DMS53 treated with DMSO at 0.1 percent for 48 hours (cell line): ENCODE results near the gene CHRNB2.
A peak's percentile ranks its signal among the peaks of the same experiment; 100 is the strongest.

ENCODE experiments used
- DNase-seq: peaks from one replicate; lab custom pipeline; 2025; ENCODE audit not compliant: unreplicated experiment; lab: John Stamatoyannopoulos, UW

Gene CHRNB2

DNA sequence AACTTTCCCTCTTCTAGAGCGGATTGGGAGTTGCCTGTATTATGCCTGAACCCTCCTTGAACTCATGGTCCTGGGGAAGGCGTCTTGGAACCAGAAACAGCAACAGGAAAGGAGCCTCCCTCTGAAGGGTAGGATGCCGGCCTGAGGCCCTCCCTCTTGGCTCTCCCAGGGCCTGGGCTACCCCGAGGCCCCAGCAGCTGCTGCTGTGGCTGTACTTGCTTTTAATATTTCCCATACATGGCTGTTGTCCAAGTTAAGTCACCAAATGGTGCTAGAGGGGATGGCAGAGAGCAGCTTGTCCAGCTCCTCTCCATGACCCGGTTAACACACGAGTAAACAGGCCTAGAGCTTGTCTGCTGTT, 10.5 kb downstream of the CHRNB2 start:
- DNase-seq: no peak

DNA sequence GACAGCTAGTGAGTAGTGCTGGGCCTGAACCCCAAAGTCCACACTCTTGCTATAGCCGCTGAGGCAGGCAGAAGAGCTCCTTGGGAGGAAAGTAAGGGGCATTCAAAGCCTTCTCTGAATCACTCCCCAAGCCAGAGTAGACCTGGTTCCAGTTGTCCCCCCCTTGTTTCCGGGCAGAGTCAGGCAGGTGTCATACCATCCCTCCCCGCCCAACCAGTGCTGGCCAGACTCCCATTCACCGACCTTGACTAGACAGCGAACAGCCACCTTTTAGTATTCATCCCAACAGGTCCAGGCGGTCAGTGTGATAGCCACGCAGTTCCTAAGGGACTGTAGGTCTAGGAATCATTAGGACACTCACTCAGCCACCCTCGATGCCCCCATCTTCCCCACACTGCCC, 11.8 kb downstream of the CHRNB2 start:
- DNase-seq: no peak

DNA sequence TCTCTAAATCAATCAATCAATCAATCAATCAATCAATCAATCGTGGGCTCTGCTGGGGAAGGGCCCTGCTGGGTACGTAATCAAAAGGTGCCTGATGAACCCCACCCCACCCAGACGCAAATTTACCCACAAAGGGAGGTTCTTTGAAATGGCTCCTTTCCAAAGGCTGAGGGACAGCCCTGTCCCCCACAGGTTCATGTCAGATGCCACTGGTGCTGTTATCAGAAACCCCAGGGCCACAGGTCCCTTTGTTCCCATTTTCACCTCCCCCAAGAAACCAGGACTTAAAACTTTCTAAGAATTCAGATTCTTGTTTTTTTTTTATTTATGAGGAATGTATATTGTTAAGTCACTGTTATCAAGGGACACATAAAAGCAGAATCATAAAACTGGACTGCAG, 14.2 kb downstream of the CHRNB2 start:
- no peak for DNase-seq

DNA sequence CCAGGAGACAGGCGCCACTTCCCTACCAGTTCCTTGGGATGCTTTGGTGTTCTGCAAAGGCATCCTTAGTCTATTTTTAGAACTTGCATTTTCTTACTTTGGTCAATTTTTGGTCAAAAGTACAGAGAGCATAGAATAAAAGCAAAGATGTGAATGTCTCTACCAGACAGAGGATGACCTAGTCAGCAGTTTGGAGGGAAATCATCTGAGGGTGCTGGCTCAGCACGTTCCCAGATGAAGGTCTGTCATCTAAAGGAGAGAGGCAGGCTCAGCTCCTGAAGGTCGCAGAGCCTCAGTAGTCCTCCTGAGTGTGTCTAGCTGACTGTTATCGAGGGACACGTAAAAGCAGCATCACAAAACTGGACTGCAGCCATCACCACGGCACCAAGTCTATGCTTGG, 15.3 kb downstream of the CHRNB2 start:
- no peak for DNase-seq

DNA sequence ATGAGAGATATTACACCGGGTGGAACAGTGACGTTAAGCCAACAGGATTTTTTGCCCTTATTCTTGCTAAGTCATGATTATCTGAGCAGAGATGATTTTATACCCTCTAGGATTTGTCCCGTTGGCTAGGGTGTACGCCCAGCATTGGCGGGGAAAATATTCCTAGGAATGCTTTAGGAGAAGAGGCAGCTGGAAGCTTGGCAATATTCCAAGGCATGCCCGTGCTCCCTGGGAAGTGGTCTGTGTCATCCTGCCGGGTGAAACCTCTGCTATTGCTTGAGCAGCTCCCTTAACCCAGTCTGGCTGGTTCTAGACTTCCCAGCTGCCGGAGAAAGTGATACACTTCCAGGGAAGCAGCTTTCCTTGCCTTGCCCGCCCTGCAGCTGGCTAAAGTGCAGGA, 16.2 kb downstream of the CHRNB2 start:
- no peak for DNase-seq

DNA sequence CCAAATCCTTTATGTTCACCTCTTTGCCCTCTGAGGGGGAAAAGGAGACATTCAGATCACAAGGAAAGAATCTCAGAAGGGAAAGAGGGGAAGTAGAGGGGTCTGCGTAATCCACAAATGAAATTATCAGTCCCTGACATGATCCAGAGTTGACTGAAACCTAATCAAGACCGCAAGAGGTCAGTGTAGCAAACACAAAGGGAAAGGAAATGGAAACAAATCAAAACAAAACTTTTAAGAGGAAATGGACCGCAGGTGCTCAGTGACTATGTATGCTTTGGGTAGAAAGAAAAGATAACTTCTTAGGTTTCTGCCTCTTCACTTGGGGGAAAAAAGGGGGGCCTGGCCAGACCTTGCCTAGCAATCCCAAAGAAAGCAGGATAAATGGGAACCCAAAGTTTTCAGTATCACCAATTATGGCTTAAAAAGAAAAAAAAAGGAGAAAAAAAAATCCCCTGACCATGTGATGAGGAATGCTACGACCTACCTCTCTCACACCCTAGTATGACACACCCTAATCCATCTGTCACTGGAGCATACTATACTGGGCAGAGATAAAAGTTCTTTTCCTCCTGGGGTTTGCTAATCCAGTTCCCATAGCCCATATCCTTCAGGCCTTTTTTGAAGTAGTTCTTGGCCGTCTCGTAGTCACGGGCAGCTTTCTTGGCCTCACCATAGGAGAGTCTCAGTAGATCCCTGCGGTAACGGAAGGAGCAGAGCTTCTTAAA, 16.9 kb downstream of the CHRNB2 start:
- DNase-seq: no peak

DNA sequence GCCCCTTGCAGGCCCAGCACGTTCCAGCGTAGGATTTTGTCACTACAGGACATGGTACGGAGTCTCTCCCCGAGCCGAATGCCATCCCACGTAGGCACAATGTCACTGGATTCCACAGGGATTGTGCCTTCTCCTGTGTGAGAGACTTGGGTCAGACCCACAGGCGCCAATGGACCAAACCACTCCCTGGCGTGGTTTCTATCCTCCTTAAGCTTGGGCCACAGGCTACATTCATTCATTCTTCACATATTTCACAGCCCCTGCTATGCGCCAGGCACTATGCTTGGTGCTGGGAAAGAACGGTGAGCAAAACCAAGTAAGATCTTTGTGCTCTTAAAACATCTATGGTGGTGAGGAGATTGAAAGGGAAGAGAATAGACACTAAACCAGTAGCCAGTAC, 18.7 kb downstream of the CHRNB2 start:
- DNase-seq: no peak

DNA sequence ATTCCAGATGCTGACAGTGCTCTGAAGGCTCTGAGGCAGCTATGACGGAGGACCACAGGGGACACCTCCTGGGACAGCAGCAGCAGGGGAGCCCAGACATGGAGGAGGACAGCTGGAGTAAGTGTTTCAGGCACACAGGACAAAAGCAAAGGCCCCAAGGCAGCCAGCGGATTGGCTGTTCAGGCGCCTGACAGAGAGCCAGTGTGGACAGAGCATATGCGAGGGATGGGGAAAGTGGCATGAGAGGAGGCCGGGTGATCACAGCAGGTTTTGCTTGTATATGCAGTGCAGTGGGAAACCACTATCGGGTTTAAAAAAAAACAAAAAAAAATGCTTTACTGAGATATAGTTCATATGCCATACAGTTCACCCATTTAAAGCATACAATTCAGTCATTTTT, 19.1 kb downstream of the CHRNB2 start:
- no peak for DNase-seq

DNA sequence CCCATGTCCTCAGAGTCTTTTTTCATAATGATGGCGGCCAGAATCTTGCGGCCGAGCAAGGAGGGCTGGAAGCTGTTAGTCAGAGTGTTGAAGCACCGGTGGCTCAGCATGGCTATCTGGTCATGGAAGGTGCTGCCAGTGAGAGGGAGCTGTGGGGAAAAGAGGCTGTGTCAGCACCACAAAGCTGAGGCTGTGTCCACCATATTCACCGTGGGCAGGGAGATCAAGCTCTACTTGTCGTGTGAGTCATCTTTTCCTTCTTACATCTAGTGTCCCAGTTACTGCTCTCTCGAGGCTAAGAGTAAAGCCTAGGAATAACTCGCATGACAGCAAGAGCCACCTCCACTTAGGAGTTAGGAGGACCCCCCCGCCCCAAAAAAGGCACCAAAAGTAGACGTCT, 22.2 kb downstream of the CHRNB2 start:
- DNase-seq: no peak

DNA sequence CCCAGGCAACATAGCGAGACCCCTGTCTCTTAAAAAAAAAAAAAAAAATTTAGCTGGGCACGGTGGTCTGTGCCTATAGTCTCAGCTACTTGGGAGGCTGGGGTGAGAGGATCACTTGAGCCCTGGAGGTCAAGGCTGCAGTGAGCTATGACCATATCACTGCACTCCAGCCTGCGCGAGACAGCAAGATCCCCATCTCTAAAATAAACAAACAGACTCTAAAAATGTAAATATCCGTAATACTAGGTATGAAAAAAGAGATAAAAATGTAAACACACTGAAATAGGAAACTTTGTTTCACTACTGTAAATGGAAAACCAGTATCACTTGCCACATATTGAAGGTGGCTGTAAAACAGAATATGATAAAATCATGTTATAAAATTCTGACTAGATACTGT, 23.2 kb downstream of the CHRNB2 start:
- DNase-seq: no peak

DNA sequence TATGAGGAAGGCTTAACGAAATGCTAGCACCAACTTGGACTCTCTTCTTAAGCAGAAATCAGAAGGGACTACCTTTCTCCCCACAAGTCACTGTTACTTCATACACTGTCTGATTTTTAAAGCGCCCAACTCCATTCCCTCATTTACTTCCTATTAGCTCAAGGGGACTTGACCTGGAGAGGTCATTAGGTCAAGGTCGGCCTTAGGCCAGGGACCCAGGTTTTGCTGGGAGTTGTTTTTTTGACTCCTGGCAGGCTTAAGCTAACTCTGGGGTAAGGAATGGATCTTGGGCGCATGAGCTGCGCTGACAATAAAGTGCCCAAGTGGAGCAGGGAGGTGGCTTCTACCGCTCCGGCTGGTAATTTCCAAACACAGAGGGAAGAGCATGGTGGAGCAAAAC, 23.6 kb downstream of the CHRNB2 start:
- no peak for DNase-seq

DNA sequence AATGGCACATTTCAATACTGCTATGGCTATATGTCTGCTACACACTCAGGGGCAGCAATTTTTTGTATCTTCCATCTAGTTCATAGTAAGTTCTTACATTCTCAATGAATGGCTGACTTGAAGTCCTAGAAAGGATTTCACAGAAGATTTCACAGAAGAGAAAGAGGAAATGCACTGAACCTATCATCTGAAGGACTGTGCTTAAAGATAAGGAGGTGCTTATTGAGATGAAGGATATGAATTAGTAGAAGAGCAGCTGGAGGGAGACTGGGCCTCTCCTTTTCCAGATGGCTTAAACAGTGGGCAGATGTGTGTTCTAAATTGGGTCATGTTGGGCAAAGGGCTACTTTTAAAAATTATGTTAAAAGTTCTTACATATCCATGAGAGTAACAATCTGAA, 25.8 kb downstream of the CHRNB2 start:
- no peak for DNase-seq

DNA sequence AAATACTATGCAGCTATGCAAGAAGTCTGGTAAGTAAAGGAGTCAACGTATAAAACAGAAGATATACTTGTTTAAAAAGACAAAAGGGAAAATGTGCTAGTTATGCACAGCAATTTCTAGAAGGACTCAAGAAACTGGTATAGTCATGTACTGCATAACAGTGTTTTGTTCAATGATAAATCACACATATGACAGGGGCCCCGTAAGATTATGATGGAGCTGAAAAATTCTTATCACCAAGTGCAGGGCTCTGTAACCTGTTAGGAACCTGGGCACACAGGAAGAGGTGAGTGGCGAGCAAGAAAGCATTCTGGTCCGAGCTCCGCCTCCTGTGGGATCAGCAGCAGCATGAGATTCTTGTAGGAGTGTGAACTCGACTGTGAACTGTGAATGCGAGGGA, 27.2 kb downstream of the CHRNB2 start:
- DNase-seq: no peak

DNA sequence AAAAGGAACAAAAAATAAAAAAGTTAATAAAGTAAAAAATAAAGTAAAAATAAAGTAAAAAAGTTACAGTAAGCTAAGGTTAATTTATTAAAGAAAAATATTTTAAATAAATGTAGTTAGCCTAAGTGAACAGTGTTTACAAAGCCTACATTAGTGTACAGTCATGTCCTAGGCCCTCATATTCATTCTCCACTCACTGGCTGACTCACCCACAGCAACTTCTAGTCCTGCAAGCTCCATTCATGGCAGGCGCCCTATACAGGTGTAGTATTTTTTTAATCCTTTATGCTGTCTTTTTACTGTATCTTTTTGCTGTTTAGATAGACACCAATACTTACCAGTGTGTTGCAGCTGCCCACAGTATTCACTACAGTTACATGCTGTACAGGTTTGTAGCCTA, 28.0 kb downstream of the CHRNB2 start:
- no peak for DNase-seq

DNA sequence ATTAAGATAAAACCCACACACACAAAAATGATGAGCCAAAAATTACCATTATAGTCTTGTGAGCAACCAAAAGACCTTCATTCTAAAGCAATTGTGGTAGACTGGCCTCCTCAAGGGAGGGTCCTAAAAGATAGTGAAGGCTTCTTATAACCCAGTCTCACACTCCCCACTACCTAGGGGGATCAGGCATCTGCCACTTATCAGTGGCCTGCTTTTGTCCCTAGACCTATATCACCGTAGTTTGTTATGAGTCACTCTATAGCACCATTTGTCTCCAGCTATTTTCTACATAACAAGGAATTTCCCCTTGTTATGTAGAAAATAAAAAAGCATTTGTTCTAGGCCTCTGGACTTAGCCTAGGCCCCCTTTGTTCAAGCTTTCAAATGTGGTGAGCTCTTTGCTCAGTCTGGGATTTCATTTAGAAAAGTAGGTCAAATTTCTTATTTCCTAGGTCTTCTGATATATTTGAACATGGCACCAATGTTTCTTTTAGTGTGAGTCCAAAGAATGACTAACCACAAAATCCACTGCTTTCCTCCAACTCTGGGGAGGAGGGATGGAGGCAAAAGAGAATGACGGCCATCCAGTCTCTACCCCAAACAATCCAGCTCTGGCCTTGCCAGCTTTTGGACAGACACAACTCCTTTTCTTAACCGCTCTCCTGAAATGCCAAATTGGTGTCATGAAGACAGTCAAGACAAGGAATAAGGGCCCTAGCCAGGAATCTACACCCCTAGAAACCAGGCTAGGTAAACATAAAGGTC, 31.5 kb downstream of the CHRNB2 start:
- DNase-seq: no peak

DNA sequence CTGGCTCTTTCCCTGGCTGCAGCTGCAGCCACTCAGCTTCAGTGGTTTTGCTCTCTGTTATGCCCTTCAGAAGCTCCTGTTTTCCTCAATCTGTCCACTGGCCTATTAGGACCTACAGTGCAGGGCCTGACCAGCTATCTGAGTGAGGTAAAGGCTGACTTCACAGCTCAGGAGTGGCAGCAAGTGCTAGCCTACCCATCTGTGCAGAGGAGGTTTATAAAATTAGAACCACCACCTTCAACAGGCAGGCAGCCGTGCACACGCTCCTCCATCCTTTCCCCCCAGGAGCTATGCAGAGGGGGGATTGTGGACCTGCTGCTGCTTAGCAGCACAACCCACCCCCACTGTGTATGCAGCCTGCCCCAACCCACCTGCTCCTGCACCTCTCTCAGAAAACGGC, 32.1 kb downstream of the CHRNB2 start:
- DNase-seq: no peak

DNA sequence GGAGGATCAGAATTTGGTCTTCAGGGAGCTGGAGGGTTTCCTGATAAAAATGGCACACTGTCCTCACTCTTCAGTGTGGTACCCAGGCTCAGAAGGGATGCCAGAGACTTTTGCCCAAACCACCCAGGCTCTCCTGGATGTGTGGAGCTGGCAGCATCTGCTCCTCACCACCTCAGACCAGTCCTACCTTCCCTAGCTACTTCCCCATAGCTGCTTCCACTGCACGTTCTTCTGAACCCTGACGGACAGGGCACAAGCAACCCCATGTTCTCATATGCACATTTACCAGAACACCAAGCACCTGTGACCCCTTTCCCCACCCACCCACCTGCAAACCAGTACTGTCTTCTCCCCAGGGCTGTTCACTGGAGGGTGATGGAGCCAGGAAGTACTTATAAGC, 35.7 kb downstream of the CHRNB2 start:
- no peak for DNase-seq

DNA sequence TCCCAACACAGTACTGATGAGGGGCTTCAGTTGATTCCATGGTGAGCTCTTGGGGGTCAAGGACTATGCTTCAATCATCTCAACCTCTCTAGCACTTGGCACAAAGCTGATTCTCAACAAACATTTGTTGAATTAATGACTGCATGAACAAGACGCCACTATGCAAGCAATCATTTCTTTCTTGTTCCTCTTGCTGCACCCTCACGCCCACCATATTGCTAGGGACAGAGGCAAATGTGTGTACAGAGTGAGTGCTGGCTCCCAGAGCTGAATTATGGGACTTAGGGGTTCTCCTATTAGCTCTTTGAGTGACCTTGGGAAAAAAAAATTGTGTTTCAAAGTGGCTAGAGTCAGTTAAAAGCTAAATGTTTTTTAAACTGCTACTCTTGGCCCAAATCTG, 38.0 kb downstream of the CHRNB2 start:
- no peak for DNase-seq

DNA sequence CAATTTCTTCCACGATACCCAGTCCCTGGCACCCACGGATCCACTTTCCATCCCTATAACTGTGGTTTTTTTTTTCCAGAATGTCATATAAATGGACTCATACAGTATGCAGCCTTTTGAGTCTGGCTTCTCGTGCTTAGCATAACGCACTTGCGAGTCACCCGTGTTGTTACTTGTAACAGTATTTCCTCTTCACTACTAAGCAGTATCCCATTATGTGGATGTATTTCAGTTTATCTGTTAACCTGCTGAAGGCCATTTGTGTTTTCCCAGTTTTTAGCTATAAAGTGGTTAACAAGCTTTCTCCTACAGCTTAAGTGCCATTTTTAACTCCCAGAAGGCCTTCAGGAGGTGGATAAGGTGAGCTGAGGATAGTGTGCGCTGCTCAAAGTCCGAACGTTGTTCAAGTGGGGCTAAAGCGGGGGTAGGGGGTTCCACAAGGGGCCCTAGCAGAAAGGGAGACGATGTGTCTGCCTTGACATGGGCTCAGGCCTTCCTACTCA, 39.6 kb downstream of the CHRNB2 start:
- no peak for DNase-seq

DNA sequence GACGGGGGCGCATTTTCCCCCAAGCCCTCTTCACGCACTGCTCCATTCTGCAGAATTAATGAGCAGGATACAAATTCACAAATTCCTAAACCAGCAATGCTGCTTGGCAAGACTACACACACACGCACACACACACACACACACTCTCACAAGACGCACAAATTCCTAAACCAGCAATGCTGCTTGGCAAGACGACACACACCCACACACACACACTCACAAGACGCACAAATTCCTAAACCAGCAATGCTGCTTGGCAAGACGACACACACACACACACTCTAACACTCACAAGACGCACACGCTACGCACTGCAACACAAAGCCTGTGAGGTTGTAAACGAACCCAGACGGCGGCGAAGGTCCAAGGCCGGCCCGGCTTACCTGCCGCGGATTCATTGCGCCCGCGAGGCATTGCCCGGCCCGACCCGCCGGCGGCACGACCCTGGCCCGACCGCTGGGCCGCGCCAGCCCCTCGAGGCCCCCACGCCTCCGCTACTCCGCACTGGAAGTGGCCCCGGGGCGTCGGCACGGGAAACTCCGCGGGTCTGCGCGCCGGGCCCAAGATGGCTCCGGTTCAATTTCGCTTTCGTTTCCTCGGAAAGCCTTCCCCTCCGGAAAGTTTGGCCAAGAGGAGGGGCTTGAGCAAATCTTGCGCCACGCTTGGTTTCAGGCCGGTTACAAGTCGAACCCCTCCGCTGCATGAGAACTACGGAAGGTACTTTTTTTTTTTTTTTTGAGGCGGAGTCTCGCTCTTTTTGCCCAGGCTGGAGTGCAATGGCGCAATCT, 40.2 kb downstream of the CHRNB2 start, which contains the start of gene ADAR:
TSS of gene ADAR (minus strand) at position 578 of the 788 bp plus-strand sequence. CDS start at position 398, 180 bp downstream.
- peak; percentile 50 for DNase-seq

DNA sequence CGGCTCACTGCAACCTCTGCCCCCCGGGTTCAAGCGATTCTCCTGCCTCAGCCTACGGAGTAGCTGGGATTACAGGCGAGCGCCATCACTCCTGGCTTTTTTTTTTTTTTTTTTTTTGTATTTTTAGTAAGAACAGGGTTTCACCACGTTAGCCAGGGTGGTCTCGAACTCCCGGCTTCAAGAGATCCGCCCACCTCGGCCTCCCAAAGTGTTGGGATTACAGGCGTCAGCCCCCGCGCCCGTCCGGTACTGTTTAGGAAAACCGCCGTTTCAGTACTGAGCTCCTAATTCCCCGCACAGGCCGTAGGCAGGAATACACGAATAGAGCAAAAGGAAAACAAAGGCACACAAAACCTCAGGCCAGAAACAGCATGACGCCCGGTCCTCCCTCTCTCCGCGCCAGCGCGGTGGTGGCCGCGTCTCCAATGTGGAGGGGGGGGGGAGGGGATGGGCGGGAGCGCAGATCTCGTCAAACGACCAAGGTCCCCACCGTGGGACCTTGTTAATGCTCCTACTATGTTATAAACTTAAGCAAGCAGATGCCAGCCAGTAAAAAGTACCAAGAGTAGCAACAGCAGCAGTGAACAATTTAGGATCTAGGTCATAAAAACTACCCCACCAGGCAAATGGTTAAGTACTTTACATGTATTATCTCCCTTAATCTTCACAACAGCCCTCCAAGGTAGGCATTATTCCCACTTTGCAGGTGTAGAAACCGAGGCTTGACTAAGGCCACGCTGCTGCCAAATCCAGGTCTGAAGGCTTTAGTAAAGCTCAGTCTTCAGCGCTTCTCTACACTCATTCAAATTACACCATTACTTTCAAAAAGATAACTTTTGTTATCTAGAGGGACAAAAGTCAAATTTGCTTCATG, 41.1 kb downstream of the CHRNB2 start:
- peak; percentile 36 for DNase-seq
